ENCODE measurements around the gene SCLT1.

The SCLT1 gene

GRCh38 chr4:128866691-128867090 is 226.6 kb downstream of the SCLT1 start:
- no peak for DNase-seq

- no peak for DNase-seq
These were observed 227.1 kb downstream of the SCLT1 start for GRCh38 chr4:128866269-128866668.

GRCh38 chr4:128865132-128865531 is 228.2 kb downstream of the SCLT1 start:
- DNase-seq = no peak

- peak; percentile 65 for DNase-seq
These were observed 229.8 kb downstream of the SCLT1 start for GRCh38 chr4:128863312-128864075.

GRCh38 chr4:128862608-128863311 is 230.6 kb downstream of the SCLT1 start:
- peak; percentile 45 for DNase-seq

- no peak for DNase-seq
These were observed 231.4 kb downstream of the SCLT1 start for GRCh38 chr4:128861856-128862518.

GRCh38 chr4:128859887-128860677 is 233.3 kb downstream of the SCLT1 start:
- no peak for DNase-seq

- no peak for DNase-seq
These were observed 234.3 kb downstream of the SCLT1 start for GRCh38 chr4:128858879-128859671.

GRCh38 chr4:128856246-128856645 is 237.1 kb downstream of the SCLT1 start:
- DNase-seq = no peak

- DNase-seq = no peak
These were observed 237.7 kb downstream of the SCLT1 start for GRCh38 chr4:128855621-128856020.

- no peak for DNase-seq
These were observed 238.9 kb downstream of the SCLT1 start for GRCh38 chr4:128854433-128854832.

- no peak for DNase-seq
These were observed 239.6 kb downstream of the SCLT1 start for GRCh38 chr4:128853741-128854140.

GRCh38 chr4:128850252-128850651 is 243.1 kb downstream of the SCLT1 start:
- no peak for DNase-seq

- DNase-seq = no peak
These were observed 244.9 kb downstream of the SCLT1 start for GRCh38 chr4:128848461-128848860.

- no peak for DNase-seq
These were observed 246.1 kb downstream of the SCLT1 start for GRCh38 chr4:128847082-128847724.

GRCh38 chr4:128846063-128846462 is 247.3 kb downstream of the SCLT1 start:
- no peak for DNase-seq

GRCh38 chr4:128844931-128845330 is 248.4 kb downstream of the SCLT1 start:
- no peak for DNase-seq

- no peak for DNase-seq
These were observed 251.9 kb downstream of the SCLT1 start for GRCh38 chr4:128841402-128841801.

GRCh38 chr4:128840711-128841318 is 252.5 kb downstream of the SCLT1 start:
- no peak for DNase-seq

GRCh38 chr4:128837679-128838078 is 255.7 kb downstream of the SCLT1 start:
- DNase-seq = no peak

GRCh38 chr4:128837198-128837597 is 256.1 kb downstream of the SCLT1 start:
- DNase-seq = no peak
